ENCODE results near the gene SLC30A7.
A peak's percentile ranks its signal among the peaks of the same experiment; 100 is the strongest.

Gene SLC30A7

DNA sequence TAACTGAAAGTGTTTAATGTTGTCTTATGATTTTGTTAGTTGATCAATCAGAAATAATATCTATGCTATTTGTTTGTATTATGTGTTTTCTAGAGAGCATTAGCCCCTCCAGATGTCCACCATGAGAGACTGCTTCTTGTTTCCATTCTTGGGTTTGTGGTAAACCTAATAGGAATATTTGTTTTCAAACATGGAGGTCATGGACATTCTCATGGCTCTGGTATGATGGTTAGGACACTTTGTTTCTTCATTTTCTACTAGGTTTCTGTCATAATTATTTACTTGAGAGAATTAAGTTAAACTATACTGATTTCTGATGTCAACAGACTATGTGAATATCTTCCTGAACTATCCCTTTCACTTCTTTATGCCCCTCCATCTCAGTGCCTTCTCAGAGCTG is 16.1 kb downstream of the SLC30A7 start:
- DNase-seq (ENCODE audit: low spot score), result no peak
- TF ChIP-seq, protein P1, sequence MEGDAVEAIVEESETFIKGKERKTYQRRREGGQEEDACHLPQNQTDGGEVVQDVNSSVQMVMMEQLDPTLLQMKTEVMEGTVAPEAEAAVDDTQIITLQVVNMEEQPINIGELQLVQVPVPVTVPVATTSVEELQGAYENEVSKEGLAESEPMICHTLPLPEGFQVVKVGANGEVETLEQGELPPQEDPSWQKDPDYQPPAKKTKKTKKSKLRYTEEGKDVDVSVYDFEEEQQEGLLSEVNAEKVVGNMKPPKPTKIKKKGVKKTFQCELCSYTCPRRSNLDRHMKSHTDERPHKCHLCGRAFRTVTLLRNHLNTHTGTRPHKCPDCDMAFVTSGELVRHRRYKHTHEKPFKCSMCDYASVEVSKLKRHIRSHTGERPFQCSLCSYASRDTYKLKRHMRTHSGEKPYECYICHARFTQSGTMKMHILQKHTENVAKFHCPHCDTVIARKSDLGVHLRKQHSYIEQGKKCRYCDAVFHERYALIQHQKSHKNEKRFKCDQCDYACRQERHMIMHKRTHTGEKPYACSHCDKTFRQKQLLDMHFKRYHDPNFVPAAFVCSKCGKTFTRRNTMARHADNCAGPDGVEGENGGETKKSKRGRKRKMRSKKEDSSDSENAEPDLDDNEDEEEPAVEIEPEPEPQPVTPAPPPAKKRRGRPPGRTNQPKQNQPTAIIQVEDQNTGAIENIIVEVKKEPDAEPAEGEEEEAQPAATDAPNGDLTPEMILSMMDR (IDR thresholded peaks at IDR 0.05; ENCODE audit: borderline replicate concordance, control extremely low read depth, extremely low read depth, insufficient read depth, missing control alignments), result no peak
- in situ Hi-C loops (cut with MboI; ENCODE audit: low sequenced_read_pairs, unreplicated experiment), result no loop called here

GRCh38 chr1:100921110-100921706 is 25.3 kb downstream of the SLC30A7 start:
- in situ Hi-C loops (cut with MboI; ENCODE audit: low sequenced_read_pairs, unreplicated experiment), result loop anchor here (5.0 kb wide), 1 partner anchor 371 kb away; no protein-coding TSS in a partner anchor
- DNase-seq (ENCODE audit: low spot score), result peak; percentile 30
- TF ChIP-seq, protein P1 (IDR thresholded peaks at IDR 0.05; ENCODE audit: borderline replicate concordance, control extremely low read depth, extremely low read depth, insufficient read depth, missing control alignments), result peak; percentile 48

DNA sequence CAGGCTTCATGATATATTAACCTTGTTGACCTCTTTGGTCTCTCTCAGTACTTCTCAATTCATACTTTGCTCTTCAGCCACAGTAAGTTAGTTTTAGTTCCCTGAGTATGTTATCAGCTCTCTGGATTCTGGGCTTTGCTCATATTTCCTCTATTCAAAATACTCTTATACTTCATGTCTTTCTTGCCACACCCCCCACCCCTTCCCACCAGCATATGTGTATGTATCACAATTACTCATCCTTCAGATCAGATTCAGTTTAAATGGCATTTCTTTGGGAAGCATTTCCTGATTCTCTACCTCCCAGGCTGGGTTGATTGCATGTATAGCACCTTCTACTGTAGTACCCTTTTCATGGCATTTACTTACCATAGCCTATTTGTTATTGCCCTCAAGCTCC is 28.3 kb downstream of the SLC30A7 start:
- in situ Hi-C loops (cut with MboI; ENCODE audit: low sequenced_read_pairs, unreplicated experiment), result loop anchor here (5.0 kb wide), 1 partner anchor 368 kb away; no protein-coding TSS in a partner anchor

DNA sequence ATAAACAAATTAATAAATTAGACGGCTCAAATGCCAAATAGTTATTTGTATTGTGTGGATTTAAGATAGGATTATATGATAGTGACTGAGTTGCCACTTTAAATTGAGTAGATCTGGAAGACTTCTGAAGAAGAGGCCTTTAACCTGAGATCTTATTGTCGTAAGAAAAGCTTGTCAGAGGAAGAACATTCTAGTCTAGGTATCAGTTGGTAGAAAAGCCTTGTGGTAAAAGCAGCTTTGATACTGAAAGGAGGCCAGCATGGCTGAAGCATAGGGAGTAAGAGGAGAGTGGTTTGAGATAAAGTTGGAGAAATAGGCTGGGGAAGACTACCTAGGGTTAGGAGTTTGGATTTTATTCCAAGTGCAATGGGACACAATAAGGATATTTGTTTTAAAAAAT is 29.1 kb downstream of the SLC30A7 start:
- TF ChIP-seq, protein P1 (IDR thresholded peaks at IDR 0.05; ENCODE audit: borderline replicate concordance, control extremely low read depth, extremely low read depth, insufficient read depth, missing control alignments), result no peak
- in situ Hi-C loops (cut with MboI; ENCODE audit: low sequenced_read_pairs, unreplicated experiment), result loop anchor here (5.0 kb wide), 1 partner anchor 367 kb away; no protein-coding TSS in a partner anchor

More for the DNA sequence above, 28.3 kb downstream of the SLC30A7 start:
- TF ChIP-seq, protein P1 (IDR thresholded peaks at IDR 0.05; ENCODE audit: borderline replicate concordance, control extremely low read depth, extremely low read depth, insufficient read depth, missing control alignments), result no peak
- DNase-seq (ENCODE audit: low spot score), result no peak

GRCh38 chr1:100926240-100926639 is 30.4 kb downstream of the SLC30A7 start:
- in situ Hi-C loops (cut with MboI; ENCODE audit: low sequenced_read_pairs, unreplicated experiment), result no loop called here
- TF ChIP-seq, protein P1 (IDR thresholded peaks at IDR 0.05; ENCODE audit: borderline replicate concordance, control extremely low read depth, extremely low read depth, insufficient read depth, missing control alignments), result no peak
- no peak for DNase-seq (ENCODE audit: low spot score)

More for the DNA sequence above, 29.1 kb downstream of the SLC30A7 start:
- DNase-seq (ENCODE audit: low spot score), result no peak

- TF ChIP-seq, protein P1 (IDR thresholded peaks at IDR 0.05; ENCODE audit: borderline replicate concordance, control extremely low read depth, extremely low read depth, insufficient read depth, missing control alignments), result no peak
- no peak for DNase-seq (ENCODE audit: low spot score)
- in situ Hi-C loops (cut with MboI; ENCODE audit: low sequenced_read_pairs, unreplicated experiment), result no loop called here
Measured at GRCh38 chr1:100927276-100927675, 31.4 kb downstream of the SLC30A7 start.
